ENCODE measurements around the gene NPPB. TPM values are rescaled to one million over a fixed set of nuclear protein-coding genes. Genes with fewer than 3 reads are reported as not detected.

Gene NPPB
- polyA plus RNA-seq, 1 experiment, result 0.38 TPM

DNA sequence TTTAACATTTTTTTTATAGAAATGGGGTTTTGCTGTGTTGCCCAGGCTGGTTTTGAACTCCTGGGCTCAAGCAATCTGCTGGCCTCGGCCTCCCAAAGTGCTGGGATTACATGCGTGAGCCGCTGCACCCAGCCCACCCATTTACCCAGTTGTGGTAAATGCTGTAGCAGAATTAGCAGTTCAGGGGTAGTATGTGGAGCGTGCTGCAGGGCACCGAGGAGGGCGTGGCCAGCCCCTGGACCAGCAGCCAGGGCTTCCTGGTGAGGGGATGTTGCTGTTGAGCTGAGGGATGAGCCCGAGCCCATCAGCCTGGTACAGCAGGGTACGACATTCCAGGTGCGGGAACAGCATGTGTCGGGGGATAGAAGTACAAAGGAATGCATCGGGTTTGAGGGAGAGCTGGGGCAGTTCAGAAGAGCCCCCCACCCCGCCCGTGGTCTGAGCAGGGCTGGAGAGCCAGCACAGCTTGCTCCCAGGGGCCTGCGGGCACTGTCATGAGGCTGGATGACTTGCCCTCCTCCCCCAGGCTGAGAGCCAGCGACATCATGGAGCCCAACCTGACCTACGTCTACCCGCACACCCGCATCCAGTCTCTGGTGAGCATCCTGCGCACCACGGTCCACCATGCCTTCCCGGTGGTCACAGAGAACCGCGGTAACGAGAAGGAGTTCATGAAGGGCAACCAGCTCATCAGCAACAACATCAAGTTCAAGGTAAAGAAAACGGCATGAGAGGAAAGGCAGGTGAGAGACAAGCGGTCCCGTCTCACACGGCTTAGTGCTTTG is 23.1 kb downstream of the NPPB start:
- CTCF ChIA-PET, result interaction anchor here (3.3 kb wide), 1 partner anchor 58 kb away, joined by 22 read pairs; no protein-coding TSS in a partner anchor
- Histone ChIP-seq H3K4me3 (ENCODE audit: low read depth, low read length) (no peak overlapping the region), H3K27me3 (ENCODE audit: control insufficient read depth, insufficient read depth, low read length) (no peaks in the 10 kb centered on the region), H3K36me3 (ENCODE audit: control insufficient read depth, insufficient read depth, low read length) (peaks cover 55% of the 10 kb centered on the region)
- no peak for TF ChIP-seq CTCF (IDR thresholded peaks at IDR 0.05; ENCODE audit: insufficient read depth, low read depth, low read length)
- POLR2A ChIA-PET, result no interaction called here
- no peak for DNase-seq (ENCODE audit: low read depth)

DNA sequence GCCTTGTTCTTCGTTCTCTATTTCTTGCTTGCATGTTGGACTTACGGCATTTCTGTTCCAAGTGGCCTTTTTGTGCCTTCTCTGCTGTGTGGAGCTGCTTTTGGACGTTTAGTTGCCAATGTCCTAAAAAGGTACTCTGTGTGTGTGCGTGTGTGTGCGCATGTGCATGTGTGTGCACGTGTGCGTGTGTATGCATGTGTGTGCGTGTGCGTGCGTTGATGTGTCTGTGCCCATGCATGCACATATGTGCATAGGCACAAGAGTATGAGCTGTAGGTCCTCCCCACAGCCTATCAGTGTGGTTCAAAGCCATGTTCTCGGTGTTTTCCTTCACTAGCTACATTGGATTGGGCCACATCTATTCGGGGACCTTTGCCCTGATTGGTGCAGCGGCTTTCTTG is 24.8 kb downstream of the NPPB start:
- CTCF ChIA-PET, result no interaction called here
- POLR2A ChIA-PET, result no interaction called here

GRCh38 chr1:11833497-11833896 is 25.2 kb downstream of the NPPB start:
- Histone ChIP-seq H3K36me3 (ENCODE audit: control insufficient read depth, insufficient read depth, low read length) (peaks cover 54% of the 10 kb centered on the region), H3K4me3 (ENCODE audit: low read depth, low read length) (no peak overlapping the region), H3K27me3 (ENCODE audit: control insufficient read depth, insufficient read depth, low read length) (no peaks in the 10 kb centered on the region)
- CTCF ChIA-PET, result no interaction called here
- POLR2A ChIA-PET, result no interaction called here
- no peak for TF ChIP-seq CTCF (IDR thresholded peaks at IDR 0.05; ENCODE audit: insufficient read depth, low read depth, low read length)
- no peak for DNase-seq (ENCODE audit: low read depth)

More for the DNA sequence above, 24.8 kb downstream of the NPPB start:
- DNase-seq (ENCODE audit: low read depth), result no peak
- no peak for TF ChIP-seq CTCF (IDR thresholded peaks at IDR 0.05; ENCODE audit: insufficient read depth, low read depth, low read length)
- Histone ChIP-seq H3K27me3 (ENCODE audit: control insufficient read depth, insufficient read depth, low read length) (no peaks in the 10 kb centered on the region), H3K4me3 (ENCODE audit: low read depth, low read length) (no peak overlapping the region), H3K36me3 (ENCODE audit: control insufficient read depth, insufficient read depth, low read length) (peaks cover 51% of the 10 kb centered on the region)

GRCh38 chr1:11831945-11832725 is 26.6 kb downstream of the NPPB start:
- no peak for TF ChIP-seq CTCF (IDR thresholded peaks at IDR 0.05; ENCODE audit: insufficient read depth, low read depth, low read length)
- ChIA-PET CTCF (interaction anchor here (1.3 to 1.7 kb wide), 3 partner anchors 10 to 48 kb away, joined by 3 to 5 read pairs (median 3); no protein-coding TSS in a partner anchor), POLR2A (no interaction called here)
- H3K27me3 ChIP-seq (ENCODE audit: control insufficient read depth, insufficient read depth, low read length), result no peaks in the 10 kb centered on the region
- no peak for DNase-seq (ENCODE audit: low read depth)
- H3K4me3 ChIP-seq (ENCODE audit: low read depth, low read length), result no peak overlapping the region
- peaks cover 52% of the 10 kb centered on the region for H3K36me3 ChIP-seq (ENCODE audit: control insufficient read depth, insufficient read depth, low read length)

DNA sequence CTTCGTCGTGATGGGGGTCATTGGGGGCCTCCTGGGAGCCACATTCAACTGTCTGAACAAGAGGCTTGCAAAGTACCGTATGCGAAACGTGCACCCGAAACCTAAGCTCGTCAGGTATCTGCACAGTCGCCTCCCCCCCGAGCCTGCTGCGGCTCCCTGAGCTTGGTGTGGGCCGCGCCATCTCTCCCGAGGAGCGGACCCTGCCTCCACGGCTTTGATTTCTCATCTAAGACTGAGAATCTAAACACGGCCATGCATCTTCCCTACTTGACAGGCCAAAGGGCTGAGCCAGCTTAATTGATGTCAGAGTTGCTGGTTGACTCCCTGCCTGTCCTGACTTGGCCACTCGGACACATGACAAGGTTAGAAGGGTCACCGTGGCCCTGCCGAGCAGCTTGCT is 30.2 kb downstream of the NPPB start:
- H3K27me3 ChIP-seq (ENCODE audit: control insufficient read depth, insufficient read depth, low read length), result no peaks in the 10 kb centered on the region
- peaks cover 38% of the 10 kb centered on the region for H3K36me3 ChIP-seq (ENCODE audit: control insufficient read depth, insufficient read depth, low read length)
- no peak for TF ChIP-seq CTCF (IDR thresholded peaks at IDR 0.05; ENCODE audit: insufficient read depth, low read depth, low read length)
- ChIA-PET CTCF (interaction anchor here (1.2 to 3.3 kb wide), 3 partner anchors 9 to 59 kb away, joined by 3 to 13 read pairs (median 3); no protein-coding TSS in a partner anchor), POLR2A (no interaction called here)
- no peak for DNase-seq (ENCODE audit: low read depth)
- no peak overlapping the region for H3K4me3 ChIP-seq (ENCODE audit: low read depth, low read length)

All from BJ (cell line).